IMR-90 (cell line): ENCODE data around the gene SH3RF2. TPM values are rescaled to one million over a fixed set of nuclear protein-coding genes. Genes with fewer than 3 reads are reported as not detected.

Experiments used
- ATAC-seq: fragments of 200-7000 bp; cut with Tn5 transposase; 2 replicates; pipeline ENCODE4 v1.9.1; 2020; ENCODE audit warnings: low read depth, mild to moderate bottlenecking, moderate library complexity
- BruUV-seq: library from RNA; stranded (reverse); fragments of 400-500 nt; replicated peaks from 2 replicates; lab custom pipeline; 2021; lab: Mats Ljungman, UMichigan
- CTCF ChIA-PET: fragments of 300-600 bp; formaldehyde crosslinking; extraction: SDS; loops from one replicate; lab custom pipeline; 2021; ENCODE audit warnings: antibody characterized with exemption; lab: Yijun Ruan, JAX
- POLR2A ChIA-PET: fragments of 300-600 bp; sonication (Branson Sonifier 250); formaldehyde crosslinking; loops from one replicate; lab custom pipeline; 2022; ENCODE audit warnings: antibody characterized with exemption; ENCODE audit not compliant: unreplicated experiment; lab: Charles Lee
- DNase-seq: peaks from one replicate; pipeline ENCODE4 v3.0.0; 2013
- H2AFZ ChIP-seq: replicated peaks from 2 replicates; pipeline ENCODE3; 2013; ENCODE audit warnings: low read length, mild to moderate bottlenecking; ENCODE audit not compliant: poor library complexity
- H2AK5ac ChIP-seq: 2 replicates; pipeline ENCODE4 v1.6.1; 2013; ENCODE audit warnings: low read depth, low read length, inconsistent platforms
- H2AK9ac ChIP-seq: replicated peaks from 2 replicates; pipeline ENCODE3; 2013; ENCODE audit warnings: mild to moderate bottlenecking, low read depth, low read length, moderate library complexity; ENCODE audit not compliant: poor library complexity
- H2BK120ac ChIP-seq: 2 replicates; pipeline ENCODE4 v1.6.1; 2013; ENCODE audit warnings: low read depth, low read length, inconsistent platforms
- H2BK15ac ChIP-seq: 3 replicates; pipeline ENCODE4 v1.6.1; 2013; ENCODE audit warnings: low read depth, low read length, inconsistent platforms
- H2BK20ac ChIP-seq: 2 replicates; pipeline ENCODE4 v1.6.1; 2013; ENCODE audit warnings: low read depth, mild to moderate bottlenecking, inconsistent platforms, low read length, moderate library complexity
- H2BK5ac ChIP-seq: 2 replicates; pipeline ENCODE4 v1.6.1; 2013; ENCODE audit warnings: mild to moderate bottlenecking, low read depth, low read length, inconsistent platforms; ENCODE audit not compliant: poor library complexity, severe bottlenecking
- H3K14ac ChIP-seq: replicated peaks from 2 replicates; pipeline ENCODE4 v1.6.1; 2013; ENCODE audit warnings: low read depth, low read length, inconsistent platforms
- H3K18ac ChIP-seq: 2 replicates; pipeline ENCODE4 v1.6.1; 2013; ENCODE audit warnings: low read depth, low read length, control low read depth
- H3K23ac ChIP-seq: 2 replicates; pipeline ENCODE4 v1.6.1; 2013; ENCODE audit warnings: low read depth, low read length, inconsistent platforms
- H3K27ac ChIP-seq: 2 replicates; pipeline ENCODE4 v1.5.1; 2013; ENCODE audit warnings: mild to moderate bottlenecking, control low read depth, low read length; ENCODE audit not compliant: insufficient read depth
- H3K27me3 ChIP-seq: 2 replicates; pipeline ENCODE4 v1.6.1; 2013; ENCODE audit warnings: low read length; ENCODE audit not compliant: control insufficient read depth, insufficient read depth
- H3K36me3 ChIP-seq: 2 replicates; pipeline ENCODE4 v1.6.1; 2013; ENCODE audit warnings: low read length, mixed read lengths; ENCODE audit not compliant: control insufficient read depth, insufficient read depth
- H3K4ac ChIP-seq: 2 replicates; pipeline ENCODE4 v1.6.1; 2013; ENCODE audit warnings: low read depth, low read length, inconsistent platforms
- H3K4me1 ChIP-seq: 2 replicates; pipeline ENCODE4 v1.6.1; 2013; ENCODE audit warnings: low read length, mixed read lengths; ENCODE audit not compliant: control insufficient read depth, insufficient read depth
- H3K4me2 ChIP-seq: 2 replicates; pipeline ENCODE4 v1.6.1; 2013; ENCODE audit warnings: low read depth, mild to moderate bottlenecking, control low read depth, low read length, moderate library complexity
- H3K4me3 ChIP-seq: 2 replicates; pipeline ENCODE4 v1.5.1; 2013; ENCODE audit warnings: low read depth, mild to moderate bottlenecking, control low read depth, low read length, moderate library complexity; ENCODE audit not compliant: insufficient read depth
- H3K56ac ChIP-seq: 2 replicates; pipeline ENCODE4 v1.6.1; 2013; ENCODE audit warnings: low read length, inconsistent platforms; ENCODE audit not compliant: insufficient read depth; ENCODE audit errors: extremely low read depth
- H3K79me1 ChIP-seq, 2 experiments: 2 replicates each; pipeline ENCODE4 v1.6.1; 2013; ENCODE audit warnings: low read length in 2 of 2, inconsistent platforms in 1 of 2, low read depth in 1 of 2
- H3K9ac ChIP-seq: 2 replicates; pipeline ENCODE4 v1.6.1; 2013; ENCODE audit warnings: low read depth, low read length, control low read depth
- H3K9me1 ChIP-seq: 2 replicates; pipeline ENCODE4 v1.6.1; 2013; ENCODE audit warnings: low read length, inconsistent platforms; ENCODE audit not compliant: insufficient read depth
- H3K9me3 ChIP-seq: 2 replicates; pipeline ENCODE4 v1.6.1; 2013; ENCODE audit warnings: low read length; ENCODE audit not compliant: control insufficient read depth, insufficient read depth
- H4K20me1 ChIP-seq: 2 replicates; pipeline ENCODE4 v1.6.1; 2013; ENCODE audit warnings: low read length, inconsistent platforms; ENCODE audit not compliant: insufficient read depth
- H4K5ac ChIP-seq: 2 replicates; pipeline ENCODE4 v1.6.1; 2013; ENCODE audit warnings: mild to moderate bottlenecking, low read depth, low read length, control low read depth
- H4K8ac ChIP-seq, 2 experiments: 2 replicates each; pipeline ENCODE4 v1.6.1; 2013; ENCODE audit warnings: low read depth in 2 of 2, low read length in 2 of 2, control low read depth in 1 of 2, inconsistent platforms in 1 of 2
- H4K91ac ChIP-seq: 2 replicates; pipeline ENCODE4 v1.6.1; 2013; ENCODE audit warnings: low read depth, low read length, inconsistent platforms; ENCODE audit not compliant: insufficient read depth
- BHLHE40 ChIP-seq: fragments of 150-350 bp; IDR thresholded peaks from 2 replicates; pipeline ENCODE4 v1.6.1; 2016; ENCODE audit warnings: mild to moderate bottlenecking, low read depth, low read length
- CEBPB ChIP-seq: IDR thresholded peaks from 2 replicates; pipeline ENCODE4 v1.6.1; 2012; ENCODE audit warnings: low read depth, low read length, improper control_type of control experiment
- CHD1 ChIP-seq: IDR thresholded peaks from 2 replicates; pipeline ENCODE4 v1.6.1; 2012; ENCODE audit warnings: low read depth, low read length, improper control_type of control experiment
- FOS ChIP-seq: fragments of 150-350 bp; IDR thresholded peaks from 2 replicates; pipeline ENCODE4 v1.6.1; 2016; ENCODE audit warnings: low read depth, low read length
- MAFK ChIP-seq: IDR thresholded peaks from 2 replicates; pipeline ENCODE4 v1.6.1; 2012; ENCODE audit warnings: low read depth, low read length, improper control_type of control experiment
- MAZ ChIP-seq: IDR thresholded peaks from 2 replicates; pipeline ENCODE4 v1.6.1; 2012; ENCODE audit warnings: low read depth, mild to moderate bottlenecking, low read length, improper control_type of control experiment, moderate library complexity, borderline replicate concordance
- MXI1 ChIP-seq: IDR thresholded peaks from 2 replicates; pipeline ENCODE4 v1.6.1; 2012; ENCODE audit warnings: low read depth, mild to moderate bottlenecking, low read length, moderate library complexity, borderline replicate concordance
- NFE2L2 ChIP-seq: fragments of 150-350 bp; IDR thresholded peaks from 2 replicates; pipeline ENCODE4 v1.6.1; 2016; ENCODE audit warnings: low read depth, mild to moderate bottlenecking, low read length
- POLR2A ChIP-seq: IDR thresholded peaks from 2 replicates; pipeline ENCODE4 v1.6.1; 2012; ENCODE audit warnings: mild to moderate bottlenecking, low read depth, low read length
- RAD21 ChIP-seq: IDR thresholded peaks from 2 replicates; pipeline ENCODE4 v1.6.1; 2012; ENCODE audit warnings: low read length, improper control_type of control experiment
- RCOR1 ChIP-seq: IDR thresholded peaks from 2 replicates; pipeline ENCODE4 v1.6.1; 2012; ENCODE audit warnings: mild to moderate bottlenecking, low read length, improper control_type of control experiment; ENCODE audit not compliant: insufficient replicate concordance
- RFX5 ChIP-seq: IDR thresholded peaks from 2 replicates; pipeline ENCODE4 v1.8.0; 2012; ENCODE audit warnings: low read depth, mild to moderate bottlenecking, low read length, moderate library complexity
- SMC3 ChIP-seq: fragments of 150-350 bp; IDR thresholded peaks from 2 replicates; pipeline ENCODE4 v1.6.1; 2016; ENCODE audit warnings: low read depth, mild to moderate bottlenecking, antibody characterized with exemption, low read length, moderate library complexity
- WGBS, 2 experiments: methylation state at CpG; one replicate each; pipeline versions ENCODE4 v1.1.5 to v1.1.7; 2013; ENCODE audit warnings: missing lambda C conversion rate in 2 of 2; ENCODE audit not compliant: insufficient read length in 1 of 2; ENCODE audit errors: extremely low coverage in 2 of 2; 5-methylcytosine and 5-hydroxymethylcytosine counted together
- dilution Hi-C: fragments of 300-500 bp; cut with HindIII; formaldehyde crosslinking; loops from one replicate; pipeline ENCODE4 v1.14.3; 2018; ENCODE audit warnings: low sequenced_read_pairs; ENCODE audit not compliant: unreplicated experiment
- in situ Hi-C: fragments of 300-500 bp; cut with MboI; formaldehyde crosslinking; loops from 3 replicates; pipeline ENCODE4 v1.14.3; 2019; ENCODE audit warnings: low sequenced_read_pairs, inconsistent platforms, mixed read lengths
- intact Hi-C: fragments of 100-400 bp; cut with micrococcal nuclease; formaldehyde crosslinking; loops from 2 replicates; pipeline ENCODE4 v1.10.0; 2022
- polyA plus RNA-seq, 3 experiments: library from polyadenylated mRNA; depleted of rRNA; stranded (reverse); fragments of >200 nt; gene quantifications; 2 replicates each; pipeline ENCODE4 v1.2.3, GENCODE V29; 2012; ENCODE audit warnings: low replicate concordance in 1 of 3
- total RNA-seq: library from RNA; depleted of rRNA; stranded (reverse); fragments of >200 nt; gene quantifications from 2 replicates; pipeline ENCODE4 v1.2.3, GENCODE V29; 2012
- TF ChIP-seq, protein P1 (sequence below): conservative IDR thresholded peaks from 2 replicates; pipeline ENCODE4 v1.5.1; 2012; ENCODE audit warnings: mild to moderate bottlenecking, low read depth, low read length, improper control_type of control experiment
- TF ChIP-seq, protein P2 (sequence below): fragments of 150-350 bp; IDR thresholded peaks from 2 replicates; pipeline ENCODE4 v1.6.1; 2016; ENCODE audit warnings: low read depth, mild to moderate bottlenecking, low read length, moderate library complexity, borderline replicate concordance
- TF ChIP-seq, protein P3 (sequence below): fragments of 150-350 bp; IDR thresholded peaks from 2 replicates; pipeline ENCODE4 v1.6.1; 2017; ENCODE audit warnings: mild to moderate bottlenecking, antibody characterized with exemption, low read length, low read depth

The SH3RF2 gene
- total and polyA plus RNA-seq, 2 of the 4 experiments (the other 2 are of a cell fraction) = 1.3 to 1.7 TPM

DNA sequence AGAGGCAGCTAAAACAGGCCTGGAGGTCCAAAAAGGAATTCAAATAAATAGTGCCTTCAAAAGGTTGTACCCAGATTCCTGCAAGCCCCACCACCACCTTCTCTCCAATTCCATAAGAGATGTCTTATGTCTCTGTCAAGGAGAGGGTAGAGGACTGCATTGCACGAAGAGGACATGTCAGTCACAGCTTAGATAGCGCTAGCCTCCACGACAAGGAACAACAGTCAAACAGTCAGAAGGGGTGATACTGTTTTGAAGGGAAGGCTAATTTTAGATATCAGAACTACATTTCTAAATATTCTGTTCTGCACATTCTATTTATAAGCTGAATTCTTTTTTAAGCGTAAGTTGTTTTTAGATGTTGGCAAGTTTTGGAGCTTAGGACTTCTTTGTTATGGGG, 134.8 kb downstream of the SH3RF2 start:
- Histone ChIP-seq H2BK5ac (no peak overlapping the region), H3K56ac (no peak overlapping the region), H2AK5ac (no peak overlapping the region), H3K18ac (no peak overlapping the region), H4K5ac (no peak overlapping the region), H3K27me3 (peaks cover 11% of the 10 kb centered on the region; the same call in 1 of the 2 replicates), H3K4me1 (no peaks in the 10 kb centered on the region), H3K9me3 (no peaks in the 10 kb centered on the region), H3K9ac (no peak overlapping the region), H2AK9ac (no peak overlapping the region), H3K4me2 (no peak overlapping the region), H4K91ac (no peak overlapping the region), H3K4ac (no peak overlapping the region), H3K36me3 (no peaks in the 10 kb centered on the region), H2BK15ac (no peak overlapping the region), H3K79me1 (no peaks in the 10 kb centered on the region), H2BK20ac (no peak overlapping the region), H3K9me1 (no peaks in the 10 kb centered on the region), H3K23ac (no peak overlapping the region), H3K27ac (no peak overlapping the region), H4K8ac (no peak overlapping the region), H2BK120ac (no peak overlapping the region), H3K14ac (no peak overlapping the region), H3K4me3 (no peak overlapping the region), H2AFZ (no peak overlapping the region), H4K20me1 (no peaks in the 10 kb centered on the region)
- ATAC-seq (no peak), DNase-seq (no peak)
- POLR2A ChIA-PET = no interaction called here
- intact Hi-C loops = no loop called here
- BruUV-seq = no TSS peak
- CTCF ChIA-PET = no interaction called here
- no CpG with 5 or more reads among the region's 4 CpGs for WGBS, 2 experiments
- TF ChIP-seq FOS (no peak), POLR2A (no peak), SMC3 (no peak), MAFK (no peak), MXI1 (no peak), RFX5 (no peak), MAZ (no peak), BHLHE40 (no peak), NFE2L2 (no peak), RAD21 (no peak), RCOR1 (no peak), CEBPB (no peak), CHD1 (no peak)
- TF ChIP-seq, protein P1, sequence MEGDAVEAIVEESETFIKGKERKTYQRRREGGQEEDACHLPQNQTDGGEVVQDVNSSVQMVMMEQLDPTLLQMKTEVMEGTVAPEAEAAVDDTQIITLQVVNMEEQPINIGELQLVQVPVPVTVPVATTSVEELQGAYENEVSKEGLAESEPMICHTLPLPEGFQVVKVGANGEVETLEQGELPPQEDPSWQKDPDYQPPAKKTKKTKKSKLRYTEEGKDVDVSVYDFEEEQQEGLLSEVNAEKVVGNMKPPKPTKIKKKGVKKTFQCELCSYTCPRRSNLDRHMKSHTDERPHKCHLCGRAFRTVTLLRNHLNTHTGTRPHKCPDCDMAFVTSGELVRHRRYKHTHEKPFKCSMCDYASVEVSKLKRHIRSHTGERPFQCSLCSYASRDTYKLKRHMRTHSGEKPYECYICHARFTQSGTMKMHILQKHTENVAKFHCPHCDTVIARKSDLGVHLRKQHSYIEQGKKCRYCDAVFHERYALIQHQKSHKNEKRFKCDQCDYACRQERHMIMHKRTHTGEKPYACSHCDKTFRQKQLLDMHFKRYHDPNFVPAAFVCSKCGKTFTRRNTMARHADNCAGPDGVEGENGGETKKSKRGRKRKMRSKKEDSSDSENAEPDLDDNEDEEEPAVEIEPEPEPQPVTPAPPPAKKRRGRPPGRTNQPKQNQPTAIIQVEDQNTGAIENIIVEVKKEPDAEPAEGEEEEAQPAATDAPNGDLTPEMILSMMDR = no peak
- TF ChIP-seq, protein P2, sequence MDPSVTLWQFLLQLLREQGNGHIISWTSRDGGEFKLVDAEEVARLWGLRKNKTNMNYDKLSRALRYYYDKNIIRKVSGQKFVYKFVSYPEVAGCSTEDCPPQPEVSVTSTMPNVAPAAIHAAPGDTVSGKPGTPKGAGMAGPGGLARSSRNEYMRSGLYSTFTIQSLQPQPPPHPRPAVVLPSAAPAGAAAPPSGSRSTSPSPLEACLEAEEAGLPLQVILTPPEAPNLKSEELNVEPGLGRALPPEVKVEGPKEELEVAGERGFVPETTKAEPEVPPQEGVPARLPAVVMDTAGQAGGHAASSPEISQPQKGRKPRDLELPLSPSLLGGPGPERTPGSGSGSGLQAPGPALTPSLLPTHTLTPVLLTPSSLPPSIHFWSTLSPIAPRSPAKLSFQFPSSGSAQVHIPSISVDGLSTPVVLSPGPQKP = no peak
- TF ChIP-seq, protein P3, sequence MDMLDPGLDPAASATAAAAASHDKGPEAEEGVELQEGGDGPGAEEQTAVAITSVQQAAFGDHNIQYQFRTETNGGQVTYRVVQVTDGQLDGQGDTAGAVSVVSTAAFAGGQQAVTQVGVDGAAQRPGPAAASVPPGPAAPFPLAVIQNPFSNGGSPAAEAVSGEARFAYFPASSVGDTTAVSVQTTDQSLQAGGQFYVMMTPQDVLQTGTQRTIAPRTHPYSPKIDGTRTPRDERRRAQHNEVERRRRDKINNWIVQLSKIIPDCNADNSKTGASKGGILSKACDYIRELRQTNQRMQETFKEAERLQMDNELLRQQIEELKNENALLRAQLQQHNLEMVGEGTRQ = no peak
- dilution Hi-C loops = no loop called here
- in situ Hi-C loops = no loop called here
